ENCODE measurements around the gene NEDD9. TPM values are rescaled to one million over a fixed set of nuclear protein-coding genes. Genes with fewer than 3 reads are reported as not detected.

NEDD9 gene
- polyA plus RNA-seq, 3 donors: 18.2 to 35.9 (median 33.0) TPM

DNA sequence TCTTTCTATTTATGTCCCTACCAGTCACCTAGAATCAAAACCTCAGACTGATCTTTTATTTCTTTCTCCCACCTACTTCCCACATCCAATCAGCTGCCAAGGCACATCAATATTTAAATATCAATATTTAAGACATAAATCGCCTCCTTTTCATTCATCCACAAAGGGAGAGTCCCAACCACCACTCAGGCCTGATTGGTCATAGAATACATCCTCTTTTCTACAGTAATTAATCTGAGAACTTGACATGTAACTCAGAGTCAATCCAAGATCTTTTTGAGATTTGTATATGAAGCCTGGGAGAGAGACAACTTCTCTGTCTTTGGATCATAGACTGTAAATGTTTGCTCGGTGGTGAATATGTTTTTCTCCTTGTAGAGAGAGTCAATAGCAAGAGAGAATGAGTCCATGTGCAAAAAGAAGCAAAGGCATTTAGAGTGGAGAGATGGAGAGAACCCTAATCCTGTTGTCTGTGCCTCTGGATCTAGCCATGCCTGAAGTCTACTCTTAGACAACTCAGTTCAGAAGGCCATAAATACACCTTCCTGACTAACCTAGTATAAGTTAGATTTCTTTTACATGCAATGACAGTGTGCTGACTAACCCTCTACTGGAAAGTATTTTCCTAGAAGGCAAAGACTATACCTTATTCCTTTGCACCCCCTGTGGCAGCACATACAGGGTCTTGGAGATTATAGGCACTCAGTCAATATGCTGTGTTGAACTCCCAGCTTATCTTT is 12.1 kb upstream of the NEDD9 start:
- DNase-seq: no peak
- Mint-ChIP-seq H3K4me1 (no peaks in the 10 kb centered on the region), H3K27me3 (ENCODE audit: low read depth in 3 of 3) (no peaks in the 10 kb centered on the region), H3K9me3 (peaks cover 0 to 4% (median under 1%) of the 10 kb centered on the region in 7 donors), H3K27ac (no peak overlapping the region), H3K4me3 (no peak overlapping the region), H3K36me3 (peaks cover 49 to 53% of the 10 kb centered on the region in 2 donors)
- Histone ChIP-seq H3K9ac (ENCODE audit: insufficient read depth, low read length, poor library complexity, severe bottlenecking) (no peak overlapping the region), H2AFZ (ENCODE audit: insufficient read depth, low read depth, low read length, poor library complexity, severe bottlenecking) (no peak overlapping the region), H3K27me3 (ENCODE audit: control insufficient read depth in 2 of 2, insufficient read depth in 2 of 2, low read length in 2 of 2) (no peaks in the 10 kb centered on the region), H3K4me2 (replicated peaks; ENCODE audit: extremely low read depth, low read length, poor library complexity, severe bottlenecking) (no peak overlapping the region), H3K4me3 (replicated peaks in 1 of 3; ENCODE audit: low read depth in 2 of 3, low read length in 3 of 3) (no peak overlapping the region), H4K20me1 (ENCODE audit: insufficient read depth, low read length) (peaks cover 6% of the 10 kb centered on the region), H3K27ac (ENCODE audit: low read depth in 1 of 2, low read length in 2 of 2) (no peak overlapping the region), H3K9me3 (replicated peaks in 1 of 2; ENCODE audit: control insufficient read depth in 1 of 2, insufficient read depth in 1 of 2, low read length in 2 of 2) (peaks cover 0 to 3% of the 10 kb centered on the region in 2 donors), H3K4me1 (ENCODE audit: control insufficient read depth in 1 of 2, insufficient read depth in 2 of 2, low read length in 2 of 2) (no peaks in the 10 kb centered on the region), H3K79me2 (ENCODE audit: insufficient read depth, low read length) (no peaks in the 10 kb centered on the region), H3K36me3 (replicated peaks in 1 of 2; ENCODE audit: control insufficient read depth in 1 of 2, insufficient read depth in 2 of 2, low read length in 2 of 2) (peaks cover 12 to 36% of the 10 kb centered on the region in 2 donors)
- TF ChIP-seq, protein P1, sequence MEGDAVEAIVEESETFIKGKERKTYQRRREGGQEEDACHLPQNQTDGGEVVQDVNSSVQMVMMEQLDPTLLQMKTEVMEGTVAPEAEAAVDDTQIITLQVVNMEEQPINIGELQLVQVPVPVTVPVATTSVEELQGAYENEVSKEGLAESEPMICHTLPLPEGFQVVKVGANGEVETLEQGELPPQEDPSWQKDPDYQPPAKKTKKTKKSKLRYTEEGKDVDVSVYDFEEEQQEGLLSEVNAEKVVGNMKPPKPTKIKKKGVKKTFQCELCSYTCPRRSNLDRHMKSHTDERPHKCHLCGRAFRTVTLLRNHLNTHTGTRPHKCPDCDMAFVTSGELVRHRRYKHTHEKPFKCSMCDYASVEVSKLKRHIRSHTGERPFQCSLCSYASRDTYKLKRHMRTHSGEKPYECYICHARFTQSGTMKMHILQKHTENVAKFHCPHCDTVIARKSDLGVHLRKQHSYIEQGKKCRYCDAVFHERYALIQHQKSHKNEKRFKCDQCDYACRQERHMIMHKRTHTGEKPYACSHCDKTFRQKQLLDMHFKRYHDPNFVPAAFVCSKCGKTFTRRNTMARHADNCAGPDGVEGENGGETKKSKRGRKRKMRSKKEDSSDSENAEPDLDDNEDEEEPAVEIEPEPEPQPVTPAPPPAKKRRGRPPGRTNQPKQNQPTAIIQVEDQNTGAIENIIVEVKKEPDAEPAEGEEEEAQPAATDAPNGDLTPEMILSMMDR (IDR thresholded peaks at IDR 0.05): no peak
- no CpG with 5 or more reads among the region's 2 CpGs for WGBS (ENCODE audit: insufficient coverage)
- intact Hi-C loops (cut with micrococcal nuclease): loop anchor here in 1 of 2 donors (10.0 kb wide), 1 partner anchor 50 kb away; no protein-coding TSS in a partner anchor

DNA sequence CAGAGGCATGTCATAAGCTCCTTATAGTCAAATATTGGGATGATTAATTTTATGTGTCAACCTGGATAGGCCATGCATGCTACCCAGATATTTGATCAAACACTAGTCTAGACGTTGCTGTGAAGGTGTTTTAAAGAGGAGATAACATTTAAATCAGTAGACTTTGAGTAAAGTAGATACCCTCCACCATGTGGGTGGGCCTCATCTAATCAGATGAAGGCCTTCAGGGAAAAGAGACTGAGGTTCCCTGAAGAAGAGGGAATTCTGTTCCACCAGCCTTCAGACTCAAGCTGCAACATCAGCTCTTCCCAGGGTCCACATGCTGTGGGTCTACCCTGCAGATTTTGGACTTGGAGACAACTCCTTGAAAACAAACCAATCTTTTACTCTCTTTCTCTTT is 11.4 kb upstream of the NEDD9 start:
- Histone ChIP-seq H4K20me1 (ENCODE audit: insufficient read depth, low read length) (peaks cover 6% of the 10 kb centered on the region), H3K79me2 (ENCODE audit: insufficient read depth, low read length) (no peaks in the 10 kb centered on the region), H2AFZ (ENCODE audit: insufficient read depth, low read depth, low read length, poor library complexity, severe bottlenecking) (no peak overlapping the region), H3K4me3 (replicated peaks in 1 of 3; ENCODE audit: low read depth in 2 of 3, low read length in 3 of 3) (no peak overlapping the region), H3K36me3 (replicated peaks in 1 of 2; ENCODE audit: control insufficient read depth in 1 of 2, insufficient read depth in 2 of 2, low read length in 2 of 2) (peaks cover 7 to 29% of the 10 kb centered on the region in 2 donors), H3K4me1 (ENCODE audit: control insufficient read depth in 1 of 2, insufficient read depth in 2 of 2, low read length in 2 of 2) (no peaks in the 10 kb centered on the region), H3K9ac (ENCODE audit: insufficient read depth, low read length, poor library complexity, severe bottlenecking) (no peak overlapping the region), H3K27me3 (ENCODE audit: control insufficient read depth in 2 of 2, insufficient read depth in 2 of 2, low read length in 2 of 2) (no peaks in the 10 kb centered on the region), H3K9me3 (replicated peaks in 1 of 2; ENCODE audit: control insufficient read depth in 1 of 2, insufficient read depth in 1 of 2, low read length in 2 of 2) (no peaks in the 10 kb centered on the region), H3K4me2 (replicated peaks; ENCODE audit: extremely low read depth, low read length, poor library complexity, severe bottlenecking) (no peak overlapping the region), H3K27ac (ENCODE audit: low read depth in 1 of 2, low read length in 2 of 2) (no peak overlapping the region)
- Mint-ChIP-seq H3K9me3 (peaks cover 0 to 2% (median 0%) of the 10 kb centered on the region in 7 donors), H3K4me3 (no peak overlapping the region), H3K4me1 (no peaks in the 10 kb centered on the region), H3K36me3 (peaks cover 44 to 48% of the 10 kb centered on the region in 2 donors), H3K27me3 (ENCODE audit: low read depth in 3 of 3) (no peaks in the 10 kb centered on the region), H3K27ac (no peak overlapping the region)
- no peak for DNase-seq
- no CpG with 5 or more reads among the region's 1 CpG for WGBS (ENCODE audit: insufficient coverage)
- TF ChIP-seq, protein P1 (IDR thresholded peaks at IDR 0.05): no peak
- intact Hi-C loops (cut with micrococcal nuclease): loop anchor here in 1 of 2 donors (10.0 kb wide), 1 partner anchor 51 kb away; no protein-coding TSS in a partner anchor

Data from CD14-positive monocyte (primary cell).